Endometrium (tissue), 2 donors: ENCODE measurements around the gene ARF1.

Experiments
- FAIRE-seq: peaks from 2 replicates; lab custom pipeline; 2012; peaks lifted over from hg19 to GRCh38; lab: Jason Lieb, UNC
- donor health status: control.
- donor health status: control.

ARF1 gene

DNA sequence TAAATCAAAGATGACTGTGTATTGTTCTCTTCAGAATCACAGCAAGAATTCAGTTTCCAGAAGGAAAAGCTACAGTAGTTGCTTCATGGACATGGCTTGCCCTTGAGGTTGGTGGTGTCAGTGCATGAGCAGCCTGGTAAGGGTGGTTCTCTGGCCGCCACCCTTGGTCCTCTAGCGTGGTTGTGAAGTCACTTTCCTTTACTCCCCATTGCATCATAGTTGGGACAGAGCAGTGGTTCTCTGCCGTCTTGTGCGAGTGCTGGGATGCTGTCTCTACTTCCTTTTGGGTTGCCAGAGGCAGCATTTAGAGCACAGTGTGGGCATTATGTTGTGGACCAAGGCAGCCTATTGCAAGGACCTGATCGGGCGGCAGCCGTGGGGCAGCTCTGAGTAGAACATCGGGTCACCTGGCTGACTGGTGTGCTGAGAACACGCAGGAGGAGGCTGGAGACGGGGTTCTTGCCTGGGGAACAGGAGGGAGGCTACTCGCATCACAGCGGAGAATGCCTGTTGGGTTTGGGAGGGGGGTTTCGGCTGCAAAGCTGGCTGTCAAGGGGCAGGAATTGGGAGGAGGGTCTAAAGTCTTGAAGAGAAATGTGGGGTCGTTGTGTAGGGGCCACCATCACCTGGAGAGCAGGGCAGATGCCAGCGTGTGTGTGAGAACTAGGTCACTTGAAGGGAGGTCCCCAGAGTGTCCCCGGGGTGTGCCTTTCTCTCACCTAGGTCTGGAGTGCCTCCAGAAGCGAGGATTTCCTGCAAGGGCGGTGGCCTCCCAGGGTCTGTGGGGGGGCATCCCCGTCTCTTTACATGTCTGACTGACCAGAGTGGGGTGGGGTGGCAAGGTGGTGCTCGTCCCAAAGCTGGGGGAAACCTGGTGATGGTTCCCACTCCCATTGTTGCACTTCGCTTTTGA, 6.3 kb downstream of the ARF1 start:
- FAIRE-seq, result no peak

DNA sequence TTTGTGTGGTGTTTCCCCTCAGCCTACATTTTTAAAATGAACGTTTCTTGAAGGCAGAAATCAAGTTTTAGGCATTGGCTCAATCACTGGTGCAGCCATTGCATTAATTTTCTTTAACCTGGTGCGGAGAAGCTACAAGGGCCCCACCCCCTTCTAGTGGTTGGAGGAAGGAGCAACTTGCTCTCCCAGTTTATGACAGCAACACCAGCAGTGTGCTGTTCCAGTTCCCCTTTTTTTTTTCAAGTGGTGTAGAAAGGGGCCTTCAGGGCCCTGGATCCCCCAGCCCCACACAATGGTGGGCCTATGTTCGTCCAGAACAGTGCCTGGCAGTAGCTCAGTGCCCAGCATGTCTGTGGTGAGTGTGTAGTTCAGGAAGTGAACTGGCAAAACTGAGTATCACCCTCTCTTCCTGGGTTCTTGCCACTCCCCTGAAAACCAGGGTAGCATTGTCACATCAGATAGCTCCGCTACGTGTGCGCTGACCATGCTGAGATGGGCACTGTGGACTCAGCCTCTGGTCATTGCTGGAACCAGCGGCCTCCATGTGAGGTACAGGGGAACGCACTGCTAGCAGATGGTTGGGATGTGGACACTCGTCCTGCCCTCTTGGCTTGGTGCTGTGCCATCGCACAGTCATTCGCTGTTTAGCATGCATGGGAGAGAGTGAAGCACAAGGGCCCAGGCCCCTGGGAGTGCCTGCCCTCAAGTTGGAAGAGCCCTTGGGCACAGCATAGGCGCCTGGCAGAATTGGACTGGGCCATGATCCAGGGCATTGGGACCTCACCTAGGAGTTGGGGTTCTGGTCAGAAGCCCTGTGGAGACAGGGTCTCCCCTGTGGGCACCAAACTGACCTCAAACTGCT, 7.2 kb downstream of the ARF1 start:
- FAIRE-seq, result no peak

DNA sequence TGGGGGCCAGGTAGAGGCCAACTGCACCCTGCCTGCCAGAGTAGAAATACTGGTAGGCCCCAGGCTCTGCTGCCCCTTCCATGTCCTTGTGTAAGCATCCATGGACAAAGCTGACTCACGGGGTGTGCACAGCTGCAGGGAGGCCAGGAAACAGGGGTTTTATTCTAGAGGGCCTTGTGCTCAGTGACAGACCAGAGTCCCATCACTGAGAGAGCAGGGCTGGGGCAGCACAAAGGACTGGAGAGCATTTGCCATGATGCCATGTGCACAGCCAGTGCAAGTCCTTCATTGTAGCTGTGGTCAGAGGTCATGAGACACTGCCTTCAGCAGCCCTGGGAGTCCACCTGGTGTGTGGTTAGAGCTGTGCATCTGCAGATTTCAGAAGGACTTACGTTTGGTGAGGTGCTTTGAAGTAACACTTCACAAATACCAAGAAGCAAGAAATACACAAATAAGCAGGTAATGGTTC, 8.1 kb downstream of the ARF1 start:
- no peak for FAIRE-seq

DNA sequence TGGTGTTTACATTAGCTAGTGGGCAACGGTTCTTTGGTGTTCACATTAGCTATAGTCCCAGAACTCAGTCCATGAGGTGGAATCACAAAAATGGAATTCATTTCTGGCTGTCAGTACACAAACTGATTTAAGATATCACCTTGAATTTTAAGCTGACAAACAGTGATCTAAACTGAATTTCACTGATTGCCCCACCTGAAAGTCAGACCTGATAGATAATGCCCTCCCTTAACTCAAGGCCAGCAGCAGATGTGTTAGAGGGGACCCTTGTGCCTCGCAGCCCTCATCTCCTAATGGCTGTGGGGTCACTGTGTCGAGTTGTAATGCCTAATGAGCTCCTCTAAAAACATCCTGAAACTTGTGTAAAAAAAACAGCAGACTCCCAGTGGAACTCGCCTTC, 8.6 kb downstream of the ARF1 start:
- no peak for FAIRE-seq

DNA sequence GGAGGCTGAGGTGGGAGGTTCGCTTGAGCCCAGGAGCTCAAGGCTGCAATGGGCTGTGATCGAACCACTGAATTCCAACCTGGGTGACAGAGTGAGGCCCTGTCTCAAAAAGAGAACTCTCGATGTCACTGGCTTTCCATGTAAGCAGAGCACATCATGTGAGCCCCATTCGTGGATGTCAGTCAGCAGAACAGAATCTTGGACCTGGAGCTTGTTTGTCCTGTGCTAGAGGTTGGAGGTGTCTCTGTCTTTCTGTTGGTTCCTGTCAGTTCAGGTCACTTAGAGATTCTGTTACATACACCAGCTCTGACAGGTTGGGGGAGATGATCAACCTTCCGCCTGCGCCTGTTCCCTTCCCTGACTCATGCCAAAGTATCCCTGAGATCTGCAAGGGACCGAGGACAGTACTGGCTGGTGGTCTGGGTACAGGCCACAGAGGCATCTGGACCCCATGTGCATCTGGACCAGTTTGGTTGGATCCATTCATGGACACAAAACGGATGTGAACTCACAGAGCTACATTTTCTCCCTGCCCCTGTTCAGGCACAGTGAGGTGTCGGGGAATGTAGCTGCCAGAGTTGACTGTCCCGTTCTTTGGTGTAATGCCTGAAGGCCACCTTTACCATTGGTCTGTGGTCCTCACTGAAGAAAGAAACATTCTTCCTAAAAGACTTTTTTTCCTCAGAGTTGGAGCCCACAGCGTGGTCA, 10.0 kb downstream of the ARF1 start:
- no peak for FAIRE-seq

DNA sequence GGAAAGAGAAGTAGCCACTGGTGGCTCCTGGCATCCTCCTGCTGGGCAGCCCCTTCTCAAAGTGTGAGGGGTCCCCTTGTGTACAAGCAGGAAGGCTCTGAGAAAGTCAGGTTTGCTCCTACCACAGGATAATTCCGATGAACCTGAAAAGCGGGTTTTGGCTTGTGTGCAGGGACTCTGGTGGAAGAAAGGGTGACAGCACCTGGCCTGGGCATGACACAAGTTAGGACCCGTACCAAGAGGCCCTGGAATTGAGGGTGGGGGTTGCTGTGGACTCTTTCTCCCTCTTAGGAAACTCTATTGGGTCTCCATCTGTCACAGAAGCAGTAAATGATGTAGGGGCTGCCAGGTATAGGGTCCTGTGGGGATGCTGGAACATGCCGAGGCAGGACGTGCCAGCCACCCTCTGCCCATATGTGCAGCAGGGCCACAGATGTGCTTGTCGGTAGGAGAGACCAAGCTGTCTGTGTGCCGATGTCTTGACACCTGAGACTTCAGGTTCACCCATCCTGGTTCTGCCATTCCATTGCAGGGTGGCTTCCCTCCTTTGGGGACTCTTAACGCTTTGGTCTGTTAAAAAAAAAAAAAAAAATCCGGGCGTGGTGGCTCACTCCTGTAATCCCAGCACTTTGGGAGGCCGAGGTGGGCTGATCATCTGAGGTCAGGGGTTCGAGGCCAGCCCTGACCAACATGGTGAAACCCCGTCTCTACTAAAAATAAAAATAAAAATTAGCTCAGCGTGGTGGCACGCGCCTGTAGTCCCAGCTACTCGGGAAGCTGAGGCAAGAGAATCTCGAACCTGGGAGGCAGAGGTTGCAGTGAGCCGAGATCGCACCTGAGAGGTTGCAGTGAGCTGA, 10.8 kb downstream of the ARF1 start:
- FAIRE-seq, result no peak

DNA sequence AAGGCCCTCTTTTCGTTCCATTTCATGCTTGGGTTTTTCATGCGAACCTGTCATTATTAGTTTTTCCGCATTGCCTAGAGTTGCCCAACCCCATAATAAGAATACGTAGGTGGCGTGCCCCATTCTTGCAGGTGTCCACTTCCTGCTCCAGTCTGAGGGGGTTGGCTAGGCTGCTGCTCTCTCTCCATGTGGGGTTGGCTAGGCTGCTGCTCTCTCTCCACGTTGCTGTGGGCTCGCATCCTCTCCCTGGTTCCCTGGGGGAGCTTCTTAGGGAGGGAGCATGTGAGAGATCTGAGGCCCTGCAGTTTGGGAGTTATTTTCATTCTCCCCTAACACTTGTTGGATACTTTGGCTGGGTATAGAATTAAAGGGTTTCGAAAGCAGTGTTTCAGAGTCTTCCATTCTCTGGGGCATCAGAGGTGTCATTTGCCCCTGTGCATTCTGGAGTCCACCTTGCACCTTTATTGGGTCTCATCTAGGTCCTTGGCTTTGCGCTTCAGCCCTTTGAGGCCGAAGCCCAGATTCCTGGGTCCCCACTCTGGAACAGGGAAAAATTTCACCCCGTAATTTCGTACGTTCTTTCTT, 12.0 kb downstream of the ARF1 start:
- no peak for FAIRE-seq

DNA sequence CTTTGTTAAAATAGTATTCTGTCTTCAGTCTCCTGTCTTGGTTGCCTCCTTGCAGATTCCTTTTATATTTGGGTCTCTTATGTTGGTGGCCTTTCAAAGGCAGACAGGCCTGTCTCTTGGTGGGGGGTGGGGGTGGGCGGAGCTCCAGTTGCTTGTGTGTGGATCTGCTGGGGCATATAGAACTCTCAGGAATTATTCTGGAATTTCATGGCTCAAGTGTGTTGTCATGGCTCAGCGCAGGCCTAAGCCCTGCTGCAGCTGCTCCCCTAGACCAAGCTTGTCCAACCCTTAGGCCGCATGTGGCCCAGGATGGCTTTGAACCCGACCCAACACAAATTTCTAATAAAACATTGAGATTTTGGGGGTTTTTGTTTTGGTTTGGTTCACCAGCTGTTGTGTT, 12.7 kb downstream of the ARF1 start:
- FAIRE-seq, result no peak

DNA sequence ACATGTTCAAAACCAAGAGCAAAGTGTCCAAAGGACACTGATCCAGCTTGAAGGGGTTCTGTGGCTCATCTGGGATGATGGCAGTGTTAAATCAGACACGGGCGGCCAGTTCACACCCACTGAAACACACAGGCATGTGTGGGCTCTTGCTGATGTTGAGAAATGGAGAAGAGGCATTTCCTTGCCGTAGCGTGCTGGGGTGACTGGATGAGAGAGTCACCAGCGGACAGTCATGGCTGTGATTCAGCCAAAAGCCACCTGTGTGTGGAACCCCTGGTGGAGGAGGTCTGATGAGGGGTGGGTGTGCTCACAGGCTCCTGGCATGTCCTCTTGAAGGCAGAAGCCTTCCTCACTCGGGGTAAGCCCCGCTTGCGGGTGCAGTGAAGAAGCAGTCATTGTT, 13.4 kb downstream of the ARF1 start:
- no peak for FAIRE-seq

DNA sequence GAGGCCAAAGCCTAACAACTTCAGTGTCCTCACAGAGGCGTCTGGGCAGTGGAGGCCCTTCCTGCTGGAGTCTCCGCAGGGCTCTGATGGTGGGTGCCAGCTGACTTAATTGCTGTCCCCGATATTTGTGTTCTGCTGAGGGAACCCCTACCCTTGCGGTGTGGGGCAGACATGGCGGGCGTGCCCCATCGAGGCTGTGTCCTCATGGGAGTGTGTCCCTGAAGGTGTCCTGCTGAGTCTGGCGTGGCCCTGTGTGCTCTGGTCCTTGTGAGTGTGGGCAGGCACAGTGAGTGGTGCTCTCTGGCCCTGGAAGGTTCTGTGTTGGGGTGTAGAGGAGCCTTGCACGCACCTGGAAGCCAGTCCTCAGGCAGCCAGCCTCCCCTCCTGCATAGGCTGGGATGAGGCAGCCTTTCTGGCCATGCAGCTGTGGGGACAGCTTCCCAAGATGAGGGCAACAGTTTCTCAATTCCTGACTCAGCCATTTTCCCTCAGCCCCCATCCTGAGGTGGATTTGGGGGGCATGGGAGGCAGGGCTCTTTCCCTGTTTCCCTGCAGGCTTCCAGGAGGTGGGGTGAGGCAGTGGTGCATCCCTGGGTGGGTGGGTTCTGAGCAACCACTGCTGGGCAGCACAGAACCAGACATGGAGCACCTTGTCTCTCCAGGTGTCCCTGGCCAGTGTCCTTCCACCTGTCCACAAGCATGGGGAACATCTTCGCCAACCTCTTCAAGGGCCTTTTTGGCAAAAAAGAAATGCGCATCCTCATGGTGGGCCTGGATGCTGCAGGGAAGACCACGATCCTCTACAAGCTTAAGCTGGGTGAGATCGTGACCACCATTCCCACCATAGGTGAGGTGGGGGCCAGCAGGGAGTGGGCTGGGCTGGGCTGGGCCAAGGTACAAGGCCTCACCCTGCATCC, 14.2 kb downstream of the ARF1 start:
- no peak for FAIRE-seq

DNA sequence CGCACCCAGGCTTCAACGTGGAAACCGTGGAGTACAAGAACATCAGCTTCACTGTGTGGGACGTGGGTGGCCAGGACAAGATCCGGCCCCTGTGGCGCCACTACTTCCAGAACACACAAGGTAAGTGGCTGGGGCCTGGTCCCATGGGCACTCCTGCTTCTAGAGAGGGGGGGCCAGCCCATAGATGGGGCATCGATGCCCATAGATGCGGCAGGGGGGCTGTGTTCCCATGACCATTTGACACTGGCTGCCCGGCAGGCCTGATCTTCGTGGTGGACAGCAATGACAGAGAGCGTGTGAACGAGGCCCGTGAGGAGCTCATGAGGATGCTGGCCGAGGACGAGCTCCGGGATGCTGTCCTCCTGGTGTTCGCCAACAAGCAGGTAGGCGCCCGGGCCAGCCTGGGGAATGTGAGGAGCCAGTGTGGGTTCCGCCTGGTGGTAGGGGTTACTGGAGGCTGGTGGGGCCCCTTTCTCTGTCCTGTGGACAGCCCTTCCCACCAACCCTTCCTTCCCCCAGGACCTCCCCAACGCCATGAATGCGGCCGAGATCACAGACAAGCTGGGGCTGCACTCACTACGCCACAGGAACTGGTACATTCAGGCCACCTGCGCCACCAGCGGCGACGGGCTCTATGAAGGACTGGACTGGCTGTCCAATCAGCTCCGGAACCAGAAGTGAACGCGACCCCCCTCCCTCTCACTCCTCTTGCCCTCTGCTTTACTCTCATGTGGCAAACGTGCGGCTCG, 15.0 kb downstream of the ARF1 start:
- FAIRE-seq, result no peak

DNA sequence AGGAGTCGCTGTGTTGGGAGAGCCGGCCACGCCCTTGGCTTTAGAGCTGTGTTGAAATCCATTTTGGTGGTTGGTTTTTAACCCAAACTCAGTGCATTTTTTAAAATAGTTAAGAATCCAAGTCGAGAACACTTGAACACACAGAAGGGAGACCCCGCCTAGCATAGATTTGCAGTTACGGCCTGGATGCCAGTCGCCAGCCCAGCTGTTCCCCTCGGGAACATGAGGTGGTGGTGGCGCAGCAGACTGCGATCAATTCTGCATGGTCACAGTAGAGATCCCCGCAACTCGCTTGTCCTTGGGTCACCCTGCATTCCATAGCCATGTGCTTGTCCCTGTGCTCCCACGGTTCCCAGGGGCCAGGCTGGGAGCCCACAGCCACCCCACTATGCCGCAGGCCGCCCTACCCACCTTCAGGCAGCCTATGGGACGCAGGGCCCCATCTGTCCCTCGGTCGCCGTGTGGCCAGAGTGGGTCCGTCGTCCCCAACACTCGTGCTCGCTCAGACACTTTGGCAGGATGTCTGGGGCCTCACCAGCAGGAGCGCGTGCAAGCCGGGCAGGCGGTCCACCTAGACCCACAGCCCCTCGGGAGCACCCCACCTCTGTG, 15.9 kb downstream of the ARF1 start:
- no peak for FAIRE-seq

DNA sequence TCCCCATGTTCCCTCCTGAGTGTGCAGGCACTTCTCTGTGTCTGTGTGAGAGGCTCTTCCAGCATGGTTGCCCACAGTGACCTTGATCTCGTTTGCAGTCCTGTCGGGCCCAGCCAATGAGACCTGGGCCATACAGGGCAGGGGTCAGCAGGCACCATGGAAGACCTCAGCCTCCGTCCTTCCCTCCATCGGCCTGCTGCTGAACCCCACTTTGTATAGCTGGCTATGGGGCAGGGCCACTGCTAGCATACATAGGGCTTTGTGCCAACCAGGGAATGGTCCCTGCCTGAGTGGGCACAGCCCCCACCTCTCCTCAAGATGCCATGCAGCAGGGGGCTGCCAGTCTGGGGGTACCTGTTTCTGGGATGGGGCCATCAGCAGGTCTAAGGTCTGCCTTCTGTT, 16.8 kb downstream of the ARF1 start:
- FAIRE-seq, result no peak

DNA sequence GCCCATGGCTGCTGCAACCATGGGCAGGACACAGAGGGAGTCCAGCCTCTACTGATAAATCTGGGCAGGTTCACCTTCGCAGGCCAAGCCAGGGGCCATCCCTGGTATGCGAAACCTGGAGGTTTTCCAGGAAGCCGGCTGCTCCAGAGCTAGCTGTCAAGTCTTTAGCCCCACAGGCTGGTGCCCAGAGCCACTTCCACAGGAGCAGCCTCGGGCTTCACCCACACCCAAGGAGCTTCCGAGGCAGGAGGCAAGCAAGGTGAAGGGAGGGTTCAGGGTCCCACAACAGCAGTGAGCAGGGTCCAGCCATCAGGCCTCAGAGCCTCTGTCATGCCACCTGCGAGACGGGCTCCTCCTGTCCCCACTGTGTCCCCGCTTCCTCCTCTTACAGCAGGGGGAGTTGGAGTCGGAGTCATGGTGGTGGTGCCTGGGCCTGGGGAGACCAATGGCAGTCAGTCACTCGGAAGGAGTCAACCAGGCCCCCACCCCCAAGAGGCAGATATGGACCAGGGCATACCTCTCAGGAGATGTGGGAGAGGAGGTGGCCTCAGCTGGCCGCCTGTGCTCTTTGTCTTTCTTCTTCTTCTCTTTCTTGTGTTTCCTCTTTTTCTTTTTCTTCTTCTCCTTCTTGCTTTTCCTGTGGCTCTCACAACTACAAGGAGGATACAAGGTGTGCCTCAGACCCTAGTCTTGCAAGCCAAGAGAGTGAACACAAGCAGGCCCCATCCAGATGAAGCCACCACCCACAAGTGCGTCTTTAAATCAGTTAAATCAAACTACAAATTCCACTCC, 18.5 kb downstream of the ARF1 start:
- FAIRE-seq, result no peak

DNA sequence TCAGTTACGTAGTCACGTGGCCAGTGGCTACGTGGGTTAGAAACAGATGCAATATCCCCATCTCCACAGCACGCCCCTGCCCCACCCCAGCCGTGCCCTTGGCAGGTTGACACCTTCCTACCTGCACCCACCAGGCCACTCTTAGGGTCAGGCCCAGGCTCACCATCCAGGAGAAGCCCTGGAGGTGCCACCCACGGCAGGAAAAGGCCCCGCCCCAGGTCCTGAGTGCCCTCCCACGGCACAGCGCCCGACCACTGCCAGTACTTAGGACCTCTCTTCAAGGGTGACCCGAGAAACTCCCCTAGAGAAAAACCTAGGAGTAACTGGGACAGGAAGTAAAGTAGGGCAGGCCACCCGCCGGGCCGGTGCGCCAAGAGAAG, 19.1 kb downstream of the ARF1 start:
- FAIRE-seq, result no peak

DNA sequence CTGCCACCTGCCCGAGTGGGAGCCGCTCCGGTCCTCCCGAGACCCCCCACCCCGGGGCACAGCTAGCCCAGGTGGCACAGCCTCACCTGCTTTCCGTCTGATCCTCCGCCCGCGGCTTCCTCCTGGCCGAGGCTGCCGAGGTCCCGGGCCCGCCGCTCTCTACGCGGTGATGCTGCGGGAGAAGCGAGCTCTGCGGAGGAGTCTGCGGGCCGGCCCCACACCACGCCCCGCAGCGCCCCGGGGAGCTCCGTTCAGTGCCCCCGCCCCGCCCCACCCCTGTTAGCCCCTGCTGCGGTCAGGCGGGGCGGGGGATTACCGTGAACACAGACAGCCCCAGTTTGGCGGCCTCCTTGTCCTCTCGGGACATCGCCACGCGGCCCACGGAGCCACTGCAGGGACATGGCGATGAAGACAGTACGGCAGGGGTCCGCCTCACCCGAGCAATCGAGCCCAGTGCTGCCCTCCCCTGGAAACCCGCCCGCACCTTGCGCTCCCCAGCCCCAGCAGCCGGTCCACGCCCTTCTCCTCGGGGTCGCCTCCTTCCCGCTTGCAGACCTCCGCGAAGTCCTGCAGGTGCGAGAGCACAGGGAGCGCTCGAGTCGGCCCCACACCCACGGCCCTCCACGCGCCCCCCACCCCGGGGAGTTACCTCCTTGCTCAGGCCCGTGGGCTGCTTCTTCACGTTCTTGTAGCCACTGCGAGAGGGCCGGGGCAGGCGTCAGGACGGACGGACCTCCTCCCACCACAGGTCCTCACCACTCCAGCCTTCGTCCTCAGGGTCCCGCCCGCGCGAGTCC, 19.7 kb downstream of the ARF1 start:
- no peak for FAIRE-seq
